ENCODE results near the gene PRKCSH.
"Not testable (repeated sequence)": the region's sequence is repeated elsewhere in the genome, so short reads cannot be mapped to it uniquely, and the experiment has no call there.

PRKCSH gene

DNA sequence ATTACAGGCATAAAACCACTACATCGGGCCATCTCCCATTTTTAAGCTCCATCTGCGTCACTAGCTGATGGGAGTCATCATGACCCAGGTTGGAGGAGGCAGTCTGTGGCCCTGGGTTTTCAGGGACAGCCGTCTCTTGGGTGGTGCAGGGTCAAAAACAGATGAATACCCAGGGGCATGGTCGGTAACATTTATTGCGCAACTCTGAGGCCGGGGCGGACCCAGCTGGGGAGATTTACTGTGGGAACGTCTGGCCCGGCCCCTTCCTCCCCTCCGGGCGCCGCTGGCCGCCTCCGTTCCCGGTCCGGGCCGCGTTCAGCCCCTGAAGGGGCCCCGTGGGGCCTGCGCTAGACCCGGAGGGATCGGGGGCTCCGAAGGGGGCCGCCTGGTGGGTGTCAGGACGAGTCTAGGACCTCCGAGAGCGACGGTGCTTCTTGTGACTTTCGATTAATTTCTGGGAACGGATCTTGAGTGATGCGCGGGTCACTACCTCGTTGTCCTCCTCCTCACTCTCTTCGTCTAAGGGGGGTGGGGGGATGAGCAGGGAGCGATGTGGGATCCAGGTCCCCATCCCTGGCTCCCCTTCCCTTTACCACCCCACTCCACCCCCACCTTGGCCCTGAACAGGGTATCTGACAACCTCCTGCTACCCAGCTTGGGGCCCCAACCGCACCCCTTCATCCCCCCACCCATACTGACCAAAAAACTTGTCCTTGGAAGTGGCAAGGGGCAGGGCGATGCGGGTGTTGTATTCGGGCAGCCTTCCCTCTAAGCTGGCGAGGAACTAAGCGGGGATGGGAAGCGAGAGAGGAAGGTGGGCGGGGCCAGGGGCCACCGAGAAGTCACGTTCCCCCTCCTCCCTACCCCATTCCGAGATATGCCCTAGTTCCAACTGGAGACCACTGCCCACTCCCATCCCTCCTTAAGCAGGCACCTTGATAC lies 14.7 kb upstream of the PRKCSH start:
- no peak for DNase-seq (ENCODE audit: low read depth in 3 of 3)

DNA sequence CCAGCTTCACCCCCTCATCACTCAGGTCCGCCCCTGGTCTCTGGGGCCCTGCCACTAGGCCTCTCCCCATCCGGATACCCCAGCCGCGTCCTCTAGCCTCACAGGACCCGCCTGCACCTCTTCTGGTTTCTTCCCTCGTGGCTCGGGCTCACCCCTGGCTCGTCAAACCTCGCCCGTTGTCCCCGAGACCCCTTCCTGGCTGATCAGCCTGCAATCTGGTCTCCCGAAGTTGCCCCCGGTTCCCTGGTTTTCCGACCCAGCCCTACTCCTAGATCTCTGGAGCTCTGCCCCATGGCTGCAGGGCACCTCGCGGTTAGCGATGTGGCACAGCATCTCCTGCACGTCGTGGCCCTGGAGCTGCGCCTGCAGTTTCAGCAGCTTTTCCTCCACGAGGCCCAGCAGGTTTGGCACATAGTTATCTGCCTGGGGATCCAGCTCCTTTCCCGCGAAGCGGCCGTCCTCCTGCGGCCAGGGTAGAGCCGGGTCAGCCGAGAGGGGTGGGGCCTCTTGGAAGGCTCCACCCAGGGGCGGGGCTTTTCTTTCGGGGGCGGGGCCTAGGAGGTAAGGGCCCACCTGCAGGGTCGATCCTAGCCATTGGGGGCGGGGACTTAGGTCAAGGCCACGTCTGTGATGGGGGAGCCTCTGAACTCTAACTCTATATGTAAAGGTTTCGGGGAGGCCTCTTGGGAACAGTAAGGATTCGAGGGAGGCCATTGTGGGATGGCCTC lies 13.9 kb upstream of the PRKCSH start:
- peak in 1 of 3 experiments; percentile 37 for DNase-seq (ENCODE audit: low read depth in 3 of 3)

DNA sequence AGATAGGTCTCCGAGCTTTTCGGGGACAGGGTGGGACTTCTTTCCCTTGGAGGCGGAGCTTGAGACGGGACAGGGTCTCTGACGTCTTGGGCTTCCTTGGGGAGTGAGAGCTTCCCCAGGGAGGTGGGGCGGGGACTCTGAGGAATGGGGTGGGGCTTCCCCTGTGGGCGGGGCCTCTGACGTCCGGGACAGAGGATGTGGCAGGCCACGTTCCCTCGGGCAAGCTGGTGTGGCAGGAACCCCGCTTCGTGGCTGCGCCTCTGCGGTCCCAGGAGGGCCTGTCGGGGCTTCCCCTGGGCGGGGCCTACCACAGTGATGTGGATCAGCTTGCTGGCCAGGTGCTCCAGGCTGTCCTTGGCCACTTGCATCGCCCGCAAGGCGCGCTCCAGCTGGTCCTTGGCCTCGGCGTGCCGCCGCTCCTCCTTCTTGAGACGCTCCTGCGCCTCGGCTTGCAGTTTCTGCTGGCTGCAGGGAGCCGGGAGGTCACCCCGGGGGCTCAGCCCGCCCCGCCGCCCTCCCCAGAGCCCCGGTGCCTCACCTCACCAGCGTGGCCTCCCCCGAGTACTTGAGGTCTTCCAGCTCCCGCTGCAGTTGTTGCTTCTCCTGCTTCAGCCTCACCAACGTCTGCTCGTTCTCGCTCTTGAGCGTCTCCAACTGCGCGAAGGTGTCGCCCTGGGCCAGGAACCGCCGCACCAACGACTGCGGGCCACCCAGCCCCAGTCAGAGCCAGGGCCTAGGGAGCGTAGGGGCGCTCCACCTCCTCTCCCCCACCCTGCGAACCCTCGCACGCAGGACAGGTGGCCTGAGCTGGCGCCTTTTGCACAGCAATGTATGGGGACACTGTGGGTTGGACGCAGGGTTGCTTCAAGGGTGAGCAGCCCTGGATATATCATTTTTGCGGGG lies 13.0 kb upstream of the PRKCSH start:
- peak; percentile 32 to 80 (median 35) for DNase-seq (ENCODE audit: low read depth in 3 of 3)

DNA sequence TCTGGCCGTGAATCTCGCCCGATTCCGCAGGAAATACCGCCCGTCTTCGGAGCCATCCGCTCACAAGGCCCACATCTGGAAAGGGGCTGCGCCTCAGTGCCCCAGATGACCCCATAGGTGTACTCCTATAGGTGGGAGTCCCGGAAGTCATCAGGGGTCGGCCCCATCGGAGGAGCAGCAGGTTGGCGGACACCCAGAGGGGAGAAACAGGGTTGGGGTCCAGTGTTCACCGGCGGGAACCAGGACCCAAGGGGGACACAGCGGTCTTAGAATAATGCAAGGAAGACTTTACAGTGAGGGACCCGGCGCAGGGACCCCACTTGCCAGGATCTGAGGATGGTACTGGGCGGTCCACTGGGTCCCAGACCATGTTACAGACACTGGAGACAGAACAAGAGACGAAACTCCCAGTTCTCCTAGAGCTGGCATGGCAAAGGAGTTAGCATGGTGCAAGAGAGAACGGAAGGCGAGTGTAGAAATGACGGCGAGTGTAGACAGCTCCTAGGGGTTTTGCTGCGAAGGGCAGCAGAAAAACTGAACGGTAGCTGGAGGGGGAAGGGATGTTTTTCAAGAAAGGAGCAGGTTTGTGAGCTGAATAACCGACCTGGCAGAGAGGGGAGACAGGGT lies 12.2 kb upstream of the PRKCSH start:
- DNase-seq (ENCODE audit: low read depth in 3 of 3), result no peak

DNA sequence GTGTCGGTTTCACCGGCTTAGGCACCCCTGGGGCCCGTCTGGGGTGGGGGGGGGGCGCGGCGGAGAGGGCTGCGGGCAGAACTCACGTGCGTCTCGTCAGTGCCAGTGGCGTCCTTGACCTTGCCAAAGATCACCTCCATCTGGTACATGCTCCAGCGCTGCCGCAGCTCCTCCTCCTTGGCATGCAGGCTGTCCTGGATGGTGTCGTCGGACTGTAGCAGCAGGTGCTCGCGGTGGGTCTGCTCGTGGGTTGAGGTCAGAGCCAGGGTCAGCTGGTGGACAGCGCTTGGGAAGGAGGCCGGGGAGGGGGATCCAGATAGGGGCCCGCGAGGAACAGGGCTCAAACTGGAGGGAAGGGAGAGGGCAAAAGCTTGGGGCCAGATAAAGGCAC lies 11.6 kb upstream of the PRKCSH start:
- no peak for DNase-seq (ENCODE audit: low read depth in 3 of 3)

DNA sequence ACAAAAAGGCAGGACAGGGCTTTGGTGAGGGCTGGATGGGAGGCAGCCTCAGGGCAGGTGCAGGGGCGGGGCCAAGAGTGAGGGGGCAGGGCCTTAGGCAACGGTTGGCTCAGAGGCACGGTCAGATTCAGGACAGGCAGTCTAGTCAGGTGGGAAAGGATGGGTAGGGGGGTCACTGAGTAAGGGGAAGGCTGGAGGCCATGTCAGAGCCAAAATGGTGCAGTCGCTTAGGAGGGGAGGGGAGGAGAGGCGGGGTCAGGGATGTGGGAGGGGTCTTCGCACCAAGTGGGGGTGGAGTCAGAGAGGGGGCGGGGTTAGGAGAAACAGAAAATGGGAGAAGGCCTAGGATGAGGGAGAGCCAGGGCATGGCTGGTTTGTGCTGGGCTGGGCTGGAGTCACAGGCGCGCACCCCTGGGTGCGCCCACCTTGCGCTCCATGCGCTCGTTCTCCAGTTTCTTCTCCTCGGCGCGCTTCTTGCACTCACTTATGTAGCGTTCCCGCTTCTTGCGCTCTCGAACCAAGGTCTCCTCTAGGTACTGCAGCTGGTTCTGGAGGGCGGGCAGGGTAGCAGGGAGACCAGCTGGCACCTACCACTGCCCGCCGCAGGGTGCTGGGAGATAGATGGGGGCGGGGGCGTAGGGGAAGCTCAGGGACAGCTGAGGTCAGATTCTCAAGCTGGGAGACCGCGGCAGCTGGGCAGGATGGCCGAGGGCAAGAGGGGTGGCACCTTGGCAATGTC lies 9.5 kb upstream of the PRKCSH start:
- no peak for DNase-seq (ENCODE audit: low read depth in 3 of 3)

DNA sequence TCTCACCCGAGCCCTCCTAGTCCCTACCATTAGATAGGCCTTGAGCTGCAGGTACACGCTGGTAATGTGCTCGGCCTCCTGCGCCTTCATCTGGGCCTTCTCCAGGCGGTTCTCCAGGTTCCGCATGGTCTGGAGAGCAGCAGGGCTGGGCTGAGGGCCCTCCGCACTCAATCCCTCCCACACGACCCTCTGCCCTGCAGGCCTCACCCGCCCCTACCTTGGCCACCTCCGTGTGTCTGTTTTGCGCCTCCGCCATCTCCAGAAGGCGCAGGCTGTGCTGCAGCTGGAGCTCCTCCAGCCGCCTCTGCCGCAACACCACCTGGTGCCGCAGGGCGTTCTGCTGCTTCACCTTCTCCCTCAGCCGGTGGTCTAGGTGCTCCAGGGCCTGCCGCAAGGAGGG lies 8.8 kb upstream of the PRKCSH start:
- no peak for DNase-seq (ENCODE audit: low read depth in 3 of 3)

DNA sequence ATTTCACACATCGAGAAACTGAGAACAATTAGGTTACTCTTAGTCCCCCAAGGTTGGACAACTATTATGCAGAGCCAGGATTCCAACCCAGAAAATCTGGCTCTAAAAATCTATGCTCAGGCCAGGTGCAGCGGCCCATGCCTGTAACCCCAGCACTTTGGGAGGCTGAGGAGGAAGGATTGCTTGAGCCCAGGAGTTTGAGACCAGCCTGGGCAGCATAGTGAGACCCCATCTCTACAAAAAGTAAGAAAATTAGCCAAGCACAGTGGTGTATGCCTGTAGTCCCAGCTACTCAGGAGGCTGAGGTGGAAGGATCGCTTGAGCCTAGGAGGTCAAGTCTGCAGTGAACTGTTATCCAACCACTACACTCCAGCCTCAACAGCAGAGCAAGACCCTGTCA lies 1.9 kb upstream of the PRKCSH start:
- DNase-seq (ENCODE audit: low read depth in 3 of 3), result not testable (repeated sequence)

DNA sequence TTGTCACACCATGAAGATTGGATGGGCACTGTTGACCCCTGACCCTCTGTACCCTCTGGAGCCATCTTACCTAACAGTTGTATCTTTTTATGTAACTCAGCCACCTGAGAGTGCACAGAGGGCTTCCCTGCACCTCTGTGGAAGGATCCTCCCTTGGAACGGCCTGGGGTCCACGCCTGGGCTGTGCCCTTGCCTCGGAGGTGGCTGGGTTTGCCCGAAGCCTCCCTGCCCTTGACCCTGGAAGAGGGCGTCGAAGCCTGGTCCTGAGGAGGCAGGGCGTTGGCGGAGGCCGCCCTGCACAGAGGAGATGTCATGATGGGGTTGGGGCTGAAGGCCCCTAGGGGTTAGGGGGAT lies 755 bp upstream of the PRKCSH start:
- DNase-seq (ENCODE audit: low read depth in 3 of 3), result no peak

DNA sequence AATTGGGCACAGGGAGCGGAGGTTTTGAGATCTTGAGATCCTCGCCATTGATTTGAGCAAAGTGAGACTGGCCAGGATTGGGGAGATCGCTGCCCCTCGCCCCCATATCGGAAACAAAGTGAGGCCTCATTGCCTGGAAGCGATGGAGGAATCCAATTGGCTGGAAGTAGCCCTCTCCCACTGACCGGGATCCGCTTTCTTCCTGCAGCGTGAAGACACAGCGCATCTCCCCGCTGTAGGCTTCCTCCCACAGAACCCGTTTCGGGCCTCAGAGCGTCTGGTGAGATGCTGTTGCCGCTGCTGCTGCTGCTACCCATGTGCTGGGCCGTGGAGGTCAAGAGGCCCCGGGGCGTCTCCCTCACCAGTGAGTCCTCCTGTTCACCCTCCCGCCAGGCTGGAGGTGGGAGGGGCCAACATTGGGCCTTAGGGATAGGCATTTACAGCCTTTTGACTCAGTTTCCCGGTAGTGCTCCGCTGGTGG lies 438 bp downstream of the PRKCSH start:
- DNase-seq (ENCODE audit: low read depth in 3 of 3), result no peak

DNA sequence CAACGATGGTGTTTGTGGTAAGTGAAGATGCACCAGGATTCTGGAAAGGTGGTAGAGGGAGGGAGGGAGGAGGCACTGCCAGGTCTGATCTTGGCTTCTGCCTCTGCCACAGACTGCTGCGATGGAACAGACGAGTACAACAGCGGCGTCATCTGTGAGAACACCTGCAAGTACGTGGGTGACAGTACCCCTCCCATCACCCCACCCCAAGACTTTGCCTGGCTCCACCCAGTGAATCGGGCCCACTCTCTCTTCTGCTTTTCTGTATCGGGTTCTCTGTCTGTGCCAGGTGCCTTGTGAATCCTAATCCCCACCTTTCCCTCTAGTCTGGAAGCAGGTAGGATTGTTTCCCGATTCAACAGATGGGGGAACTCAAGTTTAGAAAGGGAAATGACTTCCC lies 2.5 kb downstream of the PRKCSH start:
- no peak for DNase-seq (ENCODE audit: low read depth in 3 of 3)

DNA sequence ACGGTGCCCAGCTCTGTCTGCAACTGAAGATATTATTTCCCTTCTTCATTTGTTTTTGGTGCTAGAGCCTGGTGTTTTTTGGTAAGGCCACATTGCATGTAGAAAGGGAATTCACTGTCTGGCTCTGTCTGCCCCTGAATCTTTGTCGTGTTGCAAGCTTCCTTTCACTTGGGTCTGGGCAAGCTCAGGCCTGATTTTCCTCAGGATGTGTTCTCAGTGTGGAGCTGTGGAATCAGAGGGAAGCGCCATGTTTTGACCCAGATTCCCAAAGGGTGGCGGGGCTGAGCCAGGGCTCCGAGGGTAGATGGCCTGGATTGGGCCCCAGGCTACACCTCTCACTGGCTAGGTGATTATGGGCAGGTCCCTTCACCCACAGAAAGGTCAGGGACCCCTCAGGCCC lies 8.6 kb downstream of the PRKCSH start:
- DNase-seq (ENCODE audit: low read depth in 3 of 3), result no peak

DNA sequence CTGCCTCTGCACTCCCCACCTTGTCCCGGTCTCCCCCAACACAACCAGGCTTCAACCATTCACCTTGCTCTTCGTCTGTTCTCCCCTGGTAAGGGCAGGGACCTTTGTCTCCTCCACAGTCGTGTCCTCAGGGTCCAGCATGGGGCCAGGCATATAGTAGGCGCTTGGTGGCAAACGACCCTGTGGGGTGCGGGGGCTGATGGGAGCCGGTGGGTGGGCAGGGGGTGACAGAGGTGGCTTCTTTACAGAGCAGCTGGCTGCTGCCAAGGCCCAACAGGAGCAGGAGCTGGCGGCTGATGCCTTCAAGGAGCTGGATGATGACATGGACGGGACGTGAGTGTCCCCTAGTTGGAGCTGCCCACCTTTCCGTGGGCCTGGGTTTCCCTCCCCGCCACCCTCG lies 9.7 kb downstream of the PRKCSH start:
- DNase-seq (ENCODE audit: low read depth in 3 of 3), result no peak

DNA sequence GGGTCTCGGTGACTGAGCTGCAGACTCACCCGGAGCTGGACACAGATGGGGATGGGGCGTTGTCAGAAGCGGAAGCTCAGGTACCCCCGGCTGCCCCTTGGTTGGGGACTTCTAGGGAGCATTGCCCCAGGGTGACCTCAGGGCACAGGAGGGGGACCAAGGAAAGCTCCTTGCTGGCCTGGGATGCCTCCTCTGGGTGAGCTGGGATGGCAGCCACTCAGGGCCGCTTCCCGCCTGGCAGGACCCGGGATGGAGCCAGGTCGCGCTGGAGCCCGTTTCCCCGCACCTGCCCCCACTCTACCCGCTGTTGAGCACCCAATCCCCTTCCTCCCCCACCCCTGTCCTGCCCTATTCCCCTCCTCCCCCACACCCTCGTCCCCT lies 10.8 kb downstream of the PRKCSH start:
- no peak for DNase-seq (ENCODE audit: low read depth in 3 of 3)

DNA sequence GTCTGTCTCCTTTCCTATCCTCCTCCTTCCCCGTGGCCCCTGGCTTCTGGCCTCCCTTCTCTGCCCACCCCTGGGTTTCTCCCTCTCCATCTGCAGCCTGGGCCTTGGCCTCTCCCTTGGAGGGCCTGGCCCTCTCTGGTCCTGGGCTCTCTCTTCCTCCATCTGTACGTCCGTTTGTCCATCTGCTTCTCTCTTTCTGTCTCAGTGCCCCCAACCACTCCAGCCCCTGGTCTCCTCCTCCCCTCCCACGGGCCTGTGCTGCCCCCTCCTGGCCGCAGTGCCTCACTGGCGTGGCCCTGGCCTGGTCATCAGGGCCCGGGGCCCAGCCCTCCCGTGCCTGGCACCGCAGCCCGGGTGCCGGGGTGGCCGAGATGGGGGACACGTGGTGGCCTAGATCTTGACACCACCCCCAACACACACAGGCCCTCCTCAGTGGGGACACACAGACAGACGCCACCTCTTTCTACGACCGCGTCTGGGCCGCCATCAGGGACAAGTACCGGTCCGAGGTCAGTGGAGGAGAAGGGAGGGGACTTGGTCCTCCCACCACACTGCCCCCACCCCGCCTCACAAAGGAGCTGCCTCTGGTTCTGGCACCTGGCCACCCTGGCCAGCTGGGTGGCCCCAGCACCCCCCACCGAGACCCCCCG lies 11.3 kb downstream of the PRKCSH start:
- peak in 1 of 3 experiments; percentile 20 for DNase-seq (ENCODE audit: low read depth in 3 of 3)

DNA sequence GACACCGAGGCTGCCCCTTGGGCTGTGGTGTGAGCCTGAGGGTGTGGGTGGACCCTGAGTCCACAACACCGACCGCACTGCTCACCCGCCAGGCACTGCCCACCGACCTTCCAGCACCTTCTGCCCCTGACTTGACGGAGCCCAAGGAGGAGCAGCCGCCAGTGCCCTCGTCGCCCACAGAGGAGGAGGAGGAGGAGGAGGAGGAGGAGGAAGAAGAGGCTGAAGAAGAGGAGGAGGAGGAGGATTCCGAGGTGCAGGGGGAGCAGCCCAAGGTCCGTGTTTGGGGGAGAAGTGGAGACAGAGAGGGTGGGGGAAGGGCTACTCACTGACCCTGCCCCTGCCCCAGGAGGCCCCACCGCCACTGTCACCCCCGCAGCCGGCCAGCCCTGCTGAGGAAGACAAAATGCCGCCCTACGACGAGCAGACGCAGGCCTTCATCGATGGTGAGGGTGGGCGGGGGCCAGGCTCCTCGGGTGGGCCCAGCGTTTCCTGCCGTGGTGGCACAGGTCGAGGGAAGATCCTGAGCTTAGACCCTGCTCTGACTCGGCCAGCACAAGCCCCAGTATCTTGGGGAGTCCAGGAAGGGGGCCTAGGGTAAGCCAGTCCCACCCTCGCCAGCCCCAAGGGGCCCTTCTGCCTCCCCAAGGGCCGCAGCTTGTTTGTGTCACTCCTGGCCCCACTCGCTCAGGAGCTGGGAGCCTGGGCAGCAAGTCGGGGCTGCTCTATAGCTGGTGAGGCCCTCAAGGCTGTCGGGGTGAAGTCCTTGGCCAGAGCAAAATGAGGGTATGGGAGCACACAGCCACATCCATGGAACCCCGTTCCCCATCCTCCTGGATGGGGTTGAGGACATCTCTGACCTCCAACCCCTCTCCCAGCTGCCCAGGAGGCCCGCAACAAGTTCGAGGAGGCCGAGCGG lies 12.2 kb downstream of the PRKCSH start:
- DNase-seq (ENCODE audit: low read depth in 3 of 3), result no peak

DNA sequence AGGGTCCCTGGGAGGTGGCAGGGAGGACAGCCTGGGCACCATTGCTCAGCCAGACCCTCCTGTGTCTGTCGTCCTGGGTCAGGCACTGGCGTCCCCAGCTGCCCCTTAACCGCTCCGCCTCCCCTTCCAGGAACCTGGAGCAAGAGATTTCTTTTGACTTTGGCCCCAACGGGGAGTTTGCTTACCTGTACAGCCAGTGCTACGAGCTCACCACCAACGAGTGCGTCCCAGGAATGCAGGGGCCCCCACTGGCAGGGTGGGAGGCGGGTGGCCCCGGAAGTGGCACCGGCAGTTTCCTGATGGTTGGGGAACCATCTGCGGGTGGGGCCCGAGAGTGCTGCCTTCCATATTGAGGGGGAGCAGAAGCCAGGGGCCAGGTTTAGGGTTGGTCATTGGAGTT lies 13.0 kb downstream of the PRKCSH start:
- no peak for DNase-seq (ENCODE audit: low read depth in 3 of 3)

DNA sequence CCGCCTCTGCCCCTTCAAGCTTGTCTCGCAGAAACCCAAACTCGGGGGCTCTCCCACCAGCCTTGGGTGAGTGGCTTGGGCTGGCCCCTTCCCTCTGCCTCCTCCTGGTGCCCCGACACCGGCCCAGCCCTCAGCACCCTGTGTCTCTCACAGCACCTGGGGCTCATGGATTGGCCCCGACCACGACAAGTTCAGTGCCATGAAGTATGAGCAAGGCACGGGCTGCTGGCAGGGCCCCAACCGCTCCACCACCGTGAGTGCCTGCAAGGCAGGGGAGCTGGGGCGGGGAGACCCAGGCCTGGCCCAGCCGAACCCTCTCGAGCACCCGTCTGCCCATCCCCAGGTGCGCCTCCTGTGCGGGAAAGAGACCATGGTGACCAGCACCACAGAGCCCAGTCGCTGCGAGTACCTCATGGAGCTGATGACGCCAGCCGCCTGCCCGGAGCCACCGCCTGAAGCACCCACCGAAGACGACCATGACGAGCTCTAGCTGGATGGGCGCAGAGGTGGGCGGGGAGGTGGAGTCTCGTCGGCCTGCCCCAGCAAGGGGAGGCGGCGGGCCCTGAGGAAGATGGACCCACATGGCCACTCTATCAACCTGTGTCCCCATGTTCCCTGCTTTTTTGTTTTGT lies 13.6 kb downstream of the PRKCSH start:
- DNase-seq (ENCODE audit: low read depth in 3 of 3), result no peak
